ENCODE data around the gene HAPSTR1.
A peak's percentile ranks its signal among the peaks of the same experiment; 100 is the strongest.
"Not testable (repeated sequence)": the region's sequence is repeated elsewhere in the genome, so short reads cannot be mapped to it uniquely, and the experiment has no call there.

Gene HAPSTR1, protein sequence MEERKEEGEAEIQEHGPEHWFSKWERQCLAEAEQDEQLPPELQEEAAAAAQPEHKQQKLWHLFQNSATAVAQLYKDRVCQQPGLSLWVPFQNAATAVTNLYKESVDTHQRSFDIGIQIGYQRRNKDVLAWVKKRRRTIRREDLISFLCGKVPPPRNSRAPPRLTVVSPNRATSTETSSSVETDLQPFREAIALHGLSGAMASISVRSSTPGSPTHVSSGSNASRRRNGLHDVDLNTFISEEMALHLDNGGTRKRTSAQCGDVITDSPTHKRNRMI

DNA sequence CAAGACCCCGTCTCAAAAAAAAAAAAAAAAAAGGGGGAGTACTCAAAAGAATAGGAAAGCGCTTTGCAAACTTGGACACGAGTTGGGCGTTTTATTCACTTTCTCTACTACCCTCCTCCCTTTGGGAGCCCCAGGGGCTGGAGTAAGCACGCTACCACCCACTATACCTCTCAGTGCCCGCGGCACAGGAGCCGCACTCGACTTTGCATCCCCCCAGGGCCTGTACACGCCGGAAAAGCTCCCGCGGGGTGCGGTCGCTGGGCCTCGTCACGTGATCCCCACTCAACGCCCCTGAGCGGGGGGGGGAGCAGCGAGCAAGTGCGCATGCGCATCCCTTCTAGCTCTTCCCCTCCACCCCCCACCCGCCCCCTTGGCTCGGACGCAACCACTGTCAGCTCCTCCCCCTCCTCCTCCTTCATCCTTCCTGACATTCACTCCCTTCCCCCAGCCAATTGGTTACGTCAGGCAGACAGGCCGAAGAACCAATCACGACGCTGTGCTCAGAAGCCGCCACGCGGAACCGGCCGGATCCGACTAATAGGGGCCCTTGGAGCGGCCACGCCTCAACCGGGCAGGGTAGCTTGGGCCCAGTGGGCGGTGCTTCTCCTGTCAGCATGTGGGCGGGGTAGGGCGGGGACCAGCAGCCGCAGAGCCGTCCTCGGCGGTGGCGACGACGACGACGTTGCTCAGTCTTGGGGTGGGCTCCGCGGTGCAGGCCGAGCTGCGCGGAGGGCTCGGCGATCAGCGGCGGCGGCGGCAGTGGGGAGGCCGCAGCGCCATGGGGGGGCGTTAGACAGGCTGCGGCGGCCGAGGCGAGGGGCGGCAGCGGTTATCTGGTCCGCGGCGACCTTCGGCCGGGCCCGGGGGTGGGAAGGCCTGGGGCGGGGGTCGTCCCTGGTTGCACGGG lies at the start of gene HAPSTR1:
Gene HAPSTR1 (plus strand): TSS at position 685 of the 907 bp plus-strand sequence. CDS start 401 bp downstream, outside the sequence.
- DNase-seq (ENCODE audit: insufficient read length, low spot score) = peak; percentile 91
- FAIRE-seq = peak; percentile 82
- TF ChIP-seq POLR2A (IDR thresholded peaks at IDR 0.05; ENCODE audit: low read depth, low read length) = peak; percentile 100

DNA sequence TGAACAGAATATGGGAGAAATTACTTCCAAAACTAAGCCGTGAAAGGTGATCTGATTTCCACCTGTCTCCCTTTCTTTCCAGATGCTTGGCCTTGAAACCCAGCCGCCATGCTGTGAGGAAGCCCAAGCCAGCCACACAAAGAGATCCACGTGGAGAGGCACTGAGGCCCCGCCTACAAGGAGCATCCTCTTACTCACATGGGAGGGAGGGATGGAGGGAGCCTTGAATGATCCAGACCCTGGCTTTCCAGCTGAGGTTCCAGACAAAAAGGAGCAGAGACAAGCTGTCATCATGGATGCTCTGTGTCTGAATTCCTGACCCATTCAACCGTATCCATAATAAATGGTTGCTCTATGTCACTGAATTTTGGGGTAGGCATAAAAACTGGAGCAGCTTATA lies 48.9 kb upstream of the HAPSTR1 start:
- DNase-seq (ENCODE audit: insufficient read length, low spot score) (no peak), FAIRE-seq (no peak)
- no peak for TF ChIP-seq POLR2A (IDR thresholded peaks at IDR 0.05; ENCODE audit: low read depth, low read length)

DNA sequence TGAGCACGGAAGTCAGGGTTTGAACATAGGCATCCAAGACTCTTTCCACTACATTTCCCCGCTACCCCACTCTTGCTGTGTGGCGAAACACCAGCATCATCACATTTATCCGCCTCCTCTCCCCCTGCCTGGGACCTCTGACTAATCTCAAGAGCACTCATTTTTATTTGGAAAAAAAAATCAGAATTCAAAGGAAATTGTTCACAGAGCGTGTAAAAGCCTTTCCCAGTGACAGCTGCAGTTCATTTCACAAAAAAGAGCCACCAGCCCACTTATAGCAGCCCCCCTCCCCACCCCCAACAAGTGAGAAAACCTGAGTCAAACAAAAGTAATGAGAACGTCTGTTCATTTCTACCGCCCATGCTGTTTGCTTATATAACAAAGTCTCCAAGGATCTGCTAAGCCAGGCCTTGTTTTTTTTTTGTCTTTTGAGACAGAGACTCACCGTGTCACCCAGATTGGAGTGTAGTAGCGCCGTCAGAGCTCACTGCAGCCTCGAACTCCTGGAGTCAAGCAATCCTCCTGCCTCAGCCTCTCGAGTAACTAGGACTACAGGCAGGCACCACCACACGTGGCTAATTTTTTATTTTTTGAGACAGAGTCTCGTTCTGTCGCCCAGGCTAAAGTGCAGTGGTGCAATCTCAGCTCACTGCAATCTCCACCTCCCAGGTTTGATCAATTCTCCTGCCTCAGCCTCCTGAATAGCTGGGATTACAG lies 48.3 kb upstream of the HAPSTR1 start:
- no peak for TF ChIP-seq POLR2A (IDR thresholded peaks at IDR 0.05; ENCODE audit: low read depth, low read length)
- FAIRE-seq = no peak
- no peak for DNase-seq (ENCODE audit: insufficient read length, low spot score)

DNA sequence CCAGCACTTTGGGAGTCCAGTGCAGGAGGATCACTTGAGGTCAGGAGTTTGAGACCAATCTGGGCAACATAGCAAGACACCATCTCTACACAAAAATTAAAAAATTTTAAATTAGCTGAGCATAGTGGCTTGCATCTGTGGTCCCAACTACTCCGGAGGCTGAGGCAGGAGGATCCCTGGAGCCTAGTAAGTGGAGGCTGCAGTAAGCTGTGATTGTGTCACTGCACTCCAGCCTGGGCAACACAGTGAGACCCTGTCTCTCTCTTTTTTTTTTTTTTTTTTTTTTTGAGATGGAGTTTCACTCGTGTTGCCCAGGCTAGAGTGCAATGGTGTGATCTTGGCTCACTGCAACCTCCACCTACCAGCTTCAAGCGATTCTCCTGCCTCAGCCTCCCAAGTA lies 45.9 kb upstream of the HAPSTR1 start:
- not testable (repeated sequence) for FAIRE-seq; DNase-seq (ENCODE audit: insufficient read length, low spot score)

DNA sequence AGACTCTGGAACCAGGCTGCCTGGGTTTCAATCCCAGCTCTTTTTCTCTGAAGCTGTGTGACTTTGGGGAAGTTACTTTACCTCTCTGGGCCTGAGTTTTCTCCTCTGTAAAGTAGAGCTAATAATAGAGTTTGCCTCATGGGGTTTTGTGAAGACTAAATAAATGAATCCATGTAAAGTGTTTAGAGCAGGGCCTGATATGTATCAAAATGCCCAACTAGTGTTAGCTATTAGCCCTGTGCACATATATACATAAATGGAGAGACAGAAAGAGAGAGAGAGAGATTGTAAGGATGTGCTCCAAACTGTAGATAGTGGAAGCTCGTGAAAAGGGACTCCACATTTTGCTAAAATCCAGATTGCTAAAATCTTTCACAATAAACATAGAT lies 44.8 kb upstream of the HAPSTR1 start:
- no peak for TF ChIP-seq POLR2A (IDR thresholded peaks at IDR 0.05; ENCODE audit: low read depth, low read length)
- FAIRE-seq = no peak
- DNase-seq (ENCODE audit: insufficient read length, low spot score) = no peak

DNA sequence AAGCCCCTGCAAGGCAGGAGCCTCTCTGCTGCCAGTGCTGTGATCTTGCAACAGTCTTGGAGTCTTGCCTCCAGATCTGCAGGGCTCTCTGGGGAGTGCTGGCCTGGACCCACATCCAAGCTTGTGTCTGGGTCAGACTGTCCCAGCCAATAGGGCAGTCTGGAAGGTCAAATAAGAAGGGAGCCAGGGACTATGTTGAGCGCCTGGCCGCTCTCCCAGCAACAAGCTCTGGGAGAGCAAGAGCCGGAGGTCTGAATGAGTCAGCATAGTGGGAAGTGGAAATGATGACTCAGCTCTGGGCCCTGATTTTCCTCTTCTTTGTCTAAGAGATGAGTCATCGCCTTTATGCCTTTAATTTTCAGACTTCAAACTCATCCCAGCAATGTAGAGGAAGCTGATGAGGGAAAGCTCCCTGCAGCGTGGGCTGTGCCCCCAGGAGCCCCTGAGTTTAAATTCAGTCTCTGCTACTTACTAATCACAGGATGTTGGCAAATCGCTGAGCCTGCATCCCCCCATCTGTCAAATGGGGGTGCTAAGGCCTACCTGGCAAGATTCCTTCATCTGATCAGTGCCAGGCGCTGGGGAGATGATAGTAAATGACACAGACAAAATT lies 43.6 kb upstream of the HAPSTR1 start:
- DNase-seq (ENCODE audit: insufficient read length, low spot score) (peak; percentile 68), FAIRE-seq (peak; percentile 93)
- no peak for TF ChIP-seq POLR2A (IDR thresholded peaks at IDR 0.05; ENCODE audit: low read depth, low read length)

DNA sequence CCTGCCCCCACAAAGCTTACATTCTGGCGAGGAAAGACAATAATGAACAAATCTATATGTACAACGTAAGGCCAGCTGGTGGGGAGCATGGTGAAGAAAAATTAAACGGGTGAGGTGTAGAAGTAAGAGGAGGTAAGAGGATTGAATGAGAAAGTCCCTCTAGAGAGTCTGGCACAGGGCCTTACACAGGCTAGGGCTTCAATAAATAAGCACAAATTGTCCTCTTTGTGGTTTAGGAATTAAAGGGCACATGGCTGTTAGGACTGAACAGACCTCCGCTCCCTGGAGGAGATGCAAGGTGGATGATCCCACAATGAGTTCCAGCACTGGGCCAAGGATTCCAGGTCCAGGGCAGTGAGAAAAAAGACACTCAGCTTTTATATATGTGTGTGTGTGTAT lies 43.1 kb upstream of the HAPSTR1 start:
- DNase-seq (ENCODE audit: insufficient read length, low spot score) (no peak), FAIRE-seq (no peak)

DNA sequence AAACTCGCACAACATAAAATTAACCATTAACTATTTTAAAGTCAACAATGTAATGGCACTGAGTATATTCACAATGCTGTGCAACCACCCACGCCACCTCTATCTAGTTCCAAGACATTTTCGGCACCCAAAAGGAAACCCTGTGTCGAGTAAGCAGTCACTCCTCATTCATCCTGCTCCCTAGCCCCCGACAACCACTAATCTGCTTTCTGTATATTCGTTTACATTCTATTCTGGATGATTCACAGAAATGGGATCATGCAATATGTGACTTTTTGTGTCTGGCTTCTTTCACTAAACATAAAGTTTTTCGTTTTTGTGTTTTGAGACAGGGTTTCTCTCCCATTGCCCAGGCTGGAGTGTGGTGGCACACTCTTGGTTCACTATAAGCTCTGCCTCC lies 42.2 kb upstream of the HAPSTR1 start:
- no peak for FAIRE-seq

More for the DNA sequence above, 43.1 kb upstream of the HAPSTR1 start:
- TF ChIP-seq POLR2A (IDR thresholded peaks at IDR 0.05; ENCODE audit: low read depth, low read length) = no peak

DNA sequence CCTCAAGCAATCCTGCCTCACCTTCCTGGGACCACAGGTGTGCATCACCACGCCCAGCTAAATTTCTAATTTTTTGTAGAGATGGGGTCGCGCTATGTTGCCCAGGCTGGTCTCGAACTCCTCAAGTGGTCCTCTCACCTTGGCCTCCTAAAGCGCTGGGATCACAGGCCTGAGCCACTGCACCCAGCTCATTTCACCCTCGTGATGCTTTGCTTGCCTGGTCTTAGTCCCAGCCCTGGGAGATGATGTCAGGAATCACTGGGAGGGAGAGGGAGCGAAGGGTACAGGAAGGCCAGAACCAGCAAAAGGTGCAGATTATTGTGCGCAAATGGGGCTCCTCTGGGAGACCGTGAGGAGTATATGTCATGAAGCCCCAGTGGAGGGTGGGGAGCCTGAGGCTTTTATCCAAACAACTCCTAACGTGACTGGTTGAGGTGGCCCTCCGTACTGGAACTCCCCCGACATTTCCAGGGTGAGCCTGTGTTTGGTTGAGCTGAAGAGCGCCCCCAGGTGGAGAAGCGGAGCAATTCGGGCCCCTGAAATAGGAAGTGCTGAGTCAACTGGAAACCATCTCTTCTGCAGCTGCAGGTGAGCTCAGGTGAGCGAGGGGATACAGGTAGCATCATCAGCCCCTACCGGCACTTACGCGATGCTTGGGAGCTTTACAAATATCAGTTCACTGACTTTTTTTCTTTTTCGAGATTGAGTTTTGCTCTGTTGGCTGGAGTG lies 41.2 kb upstream of the HAPSTR1 start:
- FAIRE-seq = no peak
- no peak for TF ChIP-seq POLR2A (IDR thresholded peaks at IDR 0.05; ENCODE audit: low read depth, low read length)
- no peak for DNase-seq (ENCODE audit: insufficient read length, low spot score)

More for the DNA sequence above, 42.2 kb upstream of the HAPSTR1 start:
- no peak for TF ChIP-seq POLR2A (IDR thresholded peaks at IDR 0.05; ENCODE audit: low read depth, low read length)
- DNase-seq (ENCODE audit: insufficient read length, low spot score) = no peak

DNA sequence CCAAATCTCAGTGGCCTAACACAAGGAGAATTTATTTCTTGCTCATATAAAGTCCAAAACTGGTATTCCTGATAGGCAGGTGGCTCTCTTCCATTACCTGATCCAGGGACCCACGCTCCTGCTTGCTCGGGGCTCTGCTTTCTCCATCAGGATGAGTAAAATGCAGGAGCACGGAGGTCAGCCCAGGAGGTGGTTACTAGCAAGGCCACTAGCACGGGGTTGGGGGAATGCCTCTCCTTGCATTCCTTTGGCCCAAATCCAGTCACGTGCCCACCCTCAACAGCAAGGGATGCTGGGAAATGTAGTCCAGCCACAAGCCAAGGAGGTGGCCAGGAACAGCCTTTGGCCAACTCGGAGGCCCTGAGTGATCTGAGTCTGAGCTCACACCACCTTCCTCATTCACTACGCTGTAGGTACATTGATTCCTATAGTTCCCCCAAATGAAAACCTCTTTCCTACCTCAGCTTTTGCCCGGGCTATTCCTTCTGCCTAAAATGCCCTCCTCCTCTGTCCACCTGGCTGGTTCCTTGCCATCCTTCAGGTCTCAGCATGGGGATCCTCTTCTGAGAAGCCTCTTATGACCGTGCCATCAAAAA lies 38.3 kb upstream of the HAPSTR1 start:
- TF ChIP-seq POLR2A (IDR thresholded peaks at IDR 0.05; ENCODE audit: low read depth, low read length) = no peak
- DNase-seq (ENCODE audit: insufficient read length, low spot score) (no peak), FAIRE-seq (peak; percentile 23)

DNA sequence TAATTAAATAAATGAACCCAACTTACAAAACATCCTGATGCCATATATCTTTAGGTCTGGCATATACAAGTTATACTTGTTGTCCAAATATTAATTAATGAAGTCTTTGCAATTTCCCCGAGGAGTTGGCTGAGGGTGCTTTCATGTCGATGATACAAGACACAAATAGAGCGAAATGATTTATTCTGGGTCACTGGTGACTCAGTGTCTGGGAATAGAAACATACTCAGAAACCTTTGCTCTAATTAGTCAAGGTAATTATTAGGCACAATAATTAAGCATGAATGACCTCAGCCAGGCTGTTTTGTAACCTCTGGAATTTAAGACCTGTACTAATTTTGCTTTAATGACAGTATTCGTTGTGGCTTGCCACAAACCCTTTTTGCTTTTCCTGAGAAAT lies 37.0 kb upstream of the HAPSTR1 start:
- no peak for TF ChIP-seq POLR2A (IDR thresholded peaks at IDR 0.05; ENCODE audit: low read depth, low read length)
- DNase-seq (ENCODE audit: insufficient read length, low spot score) (no peak), FAIRE-seq (no peak)

DNA sequence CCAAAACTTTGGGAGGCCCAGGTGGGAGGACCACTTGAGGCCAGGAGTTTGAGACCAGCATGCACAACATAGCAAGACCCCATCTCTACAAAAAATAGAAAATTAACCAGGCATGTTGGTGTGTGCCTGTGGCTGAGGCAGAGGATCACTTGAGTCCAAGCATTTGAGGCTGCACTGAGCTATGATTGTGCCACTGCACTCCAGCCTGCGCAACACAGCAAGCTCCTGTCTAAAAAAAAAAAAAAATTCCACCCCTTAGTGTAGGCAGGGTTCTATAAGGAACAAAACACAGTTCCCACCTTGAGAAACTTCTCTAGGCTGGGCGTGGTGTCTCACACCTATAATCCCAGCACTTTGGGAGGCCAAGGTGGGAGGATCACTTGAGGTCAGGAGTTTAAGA lies 36.3 kb upstream of the HAPSTR1 start:
- FAIRE-seq (no peak), DNase-seq (ENCODE audit: insufficient read length, low spot score) (no peak)
- TF ChIP-seq POLR2A (IDR thresholded peaks at IDR 0.05; ENCODE audit: low read depth, low read length) = no peak

DNA sequence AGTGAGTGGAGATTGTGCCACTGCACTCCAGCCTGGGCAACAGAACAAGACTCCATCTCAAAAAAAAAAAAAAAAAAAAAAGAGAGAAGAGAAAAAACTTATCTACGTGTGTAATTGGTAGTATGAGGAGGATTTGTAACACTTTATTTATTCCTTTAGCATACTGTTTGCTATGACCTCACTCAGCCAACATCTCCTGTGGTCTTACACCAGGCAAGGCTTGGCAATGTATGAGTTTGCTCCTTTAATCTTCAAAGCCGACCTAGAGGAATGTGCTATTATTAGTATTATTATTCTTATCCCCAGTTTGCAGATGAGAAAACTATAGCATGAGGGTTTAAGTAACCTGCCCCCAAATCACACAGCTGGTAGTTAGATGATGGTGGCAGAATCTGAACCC lies 35.8 kb upstream of the HAPSTR1 start:
- no peak for TF ChIP-seq POLR2A (IDR thresholded peaks at IDR 0.05; ENCODE audit: low read depth, low read length)
- FAIRE-seq (no peak), DNase-seq (ENCODE audit: insufficient read length, low spot score) (no peak)

Measured in H54 (cell line).